Stomach (tissue), 4 donors: Measurements from ENCODE around the gene ZNF384.

Experiments
- EP300 ChIP-seq: sonication (generic); formaldehyde crosslinking; IDR thresholded peaks from one replicate; pipeline ENCODE4 v1.6.1; 2017; ENCODE audit warnings: antibody characterized with exemption
- POLR2A ChIP-seq, 4 donors: fragments of 450-650 bp; IDR thresholded peaks; one replicate each; pipeline ENCODE4 v1.6.1; 2016; ENCODE audit warnings: antibody characterized with exemption in 4 of 4, control low read depth in 2 of 4, mild to moderate bottlenecking in 1 of 4, moderate library complexity in 1 of 4
- POLR2AphosphoS5 ChIP-seq, 3 donors: sonication (generic); formaldehyde crosslinking; IDR thresholded peaks; one replicate each; pipeline ENCODE4 v1.6.1; 2016; ENCODE audit warnings: antibody characterized with exemption in 3 of 3
- TF ChIP-seq, protein P1 (sequence below), 7 experiments: fragments of 450-650 bp in 4 of 7; fragments of 200-600 bp in 3 of 7; sonication (generic) in 3 of 7; IDR thresholded peaks; one replicate each; pipeline ENCODE4 v1.5.1; 2016 to 2019; ENCODE audit warnings: antibody characterized with exemption in 7 of 7, control low read depth in 2 of 7, mild to moderate bottlenecking in 1 of 7

DNA sequence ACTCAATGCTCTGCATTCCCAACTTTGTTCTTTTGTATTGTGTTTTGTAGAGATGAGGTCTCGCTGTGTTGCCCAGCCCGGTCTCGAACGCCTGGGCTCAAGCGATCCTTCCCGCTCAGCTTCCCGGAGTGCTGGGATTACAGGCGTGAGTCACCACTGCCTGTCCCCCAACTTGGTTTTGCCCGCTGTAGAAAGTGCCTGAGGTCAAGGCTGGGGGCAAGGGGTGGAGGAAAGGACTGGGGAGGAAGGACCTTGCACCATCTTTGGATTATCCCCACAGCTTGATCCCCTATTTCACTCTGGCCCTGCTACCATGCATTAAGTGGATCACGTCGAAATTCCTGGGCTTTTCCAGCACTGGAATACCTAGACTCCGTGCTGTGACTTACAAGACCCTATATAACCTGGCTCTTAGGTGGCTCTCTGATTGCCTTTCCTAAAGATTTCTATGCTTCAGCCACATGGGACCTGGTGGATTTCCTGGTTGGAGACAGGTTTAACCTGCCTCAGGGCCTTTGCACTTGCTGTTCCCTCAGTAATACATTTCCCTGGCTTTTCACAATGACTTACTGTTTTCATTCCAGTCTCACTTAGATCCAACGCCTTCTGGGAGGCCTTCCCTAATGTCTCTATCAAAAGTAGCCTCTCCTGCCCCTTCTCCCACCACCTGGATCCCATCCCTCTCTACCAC is 12.0 kb upstream of the ZNF384 start:
- no peak for TF ChIP-seq EP300
- TF ChIP-seq, protein P1, sequence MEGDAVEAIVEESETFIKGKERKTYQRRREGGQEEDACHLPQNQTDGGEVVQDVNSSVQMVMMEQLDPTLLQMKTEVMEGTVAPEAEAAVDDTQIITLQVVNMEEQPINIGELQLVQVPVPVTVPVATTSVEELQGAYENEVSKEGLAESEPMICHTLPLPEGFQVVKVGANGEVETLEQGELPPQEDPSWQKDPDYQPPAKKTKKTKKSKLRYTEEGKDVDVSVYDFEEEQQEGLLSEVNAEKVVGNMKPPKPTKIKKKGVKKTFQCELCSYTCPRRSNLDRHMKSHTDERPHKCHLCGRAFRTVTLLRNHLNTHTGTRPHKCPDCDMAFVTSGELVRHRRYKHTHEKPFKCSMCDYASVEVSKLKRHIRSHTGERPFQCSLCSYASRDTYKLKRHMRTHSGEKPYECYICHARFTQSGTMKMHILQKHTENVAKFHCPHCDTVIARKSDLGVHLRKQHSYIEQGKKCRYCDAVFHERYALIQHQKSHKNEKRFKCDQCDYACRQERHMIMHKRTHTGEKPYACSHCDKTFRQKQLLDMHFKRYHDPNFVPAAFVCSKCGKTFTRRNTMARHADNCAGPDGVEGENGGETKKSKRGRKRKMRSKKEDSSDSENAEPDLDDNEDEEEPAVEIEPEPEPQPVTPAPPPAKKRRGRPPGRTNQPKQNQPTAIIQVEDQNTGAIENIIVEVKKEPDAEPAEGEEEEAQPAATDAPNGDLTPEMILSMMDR (IDR thresholded peaks at IDR 0.05) = no peak
- no peak for TF ChIP-seq POLR2AphosphoS5 (IDR thresholded peaks at IDR 0.05)
- TF ChIP-seq POLR2A (IDR thresholded peaks at IDR 0.05) = no peak
